CD4-positive, alpha-beta T cell treated with Interleukin-10 for 1 hour (primary cell): ENCODE data around the gene RBM10.

Experiments
- DNase-seq: peaks from one replicate; pipeline ENCODE4 v3.0.0-alpha.2; 2020

RBM10 gene

DNA sequence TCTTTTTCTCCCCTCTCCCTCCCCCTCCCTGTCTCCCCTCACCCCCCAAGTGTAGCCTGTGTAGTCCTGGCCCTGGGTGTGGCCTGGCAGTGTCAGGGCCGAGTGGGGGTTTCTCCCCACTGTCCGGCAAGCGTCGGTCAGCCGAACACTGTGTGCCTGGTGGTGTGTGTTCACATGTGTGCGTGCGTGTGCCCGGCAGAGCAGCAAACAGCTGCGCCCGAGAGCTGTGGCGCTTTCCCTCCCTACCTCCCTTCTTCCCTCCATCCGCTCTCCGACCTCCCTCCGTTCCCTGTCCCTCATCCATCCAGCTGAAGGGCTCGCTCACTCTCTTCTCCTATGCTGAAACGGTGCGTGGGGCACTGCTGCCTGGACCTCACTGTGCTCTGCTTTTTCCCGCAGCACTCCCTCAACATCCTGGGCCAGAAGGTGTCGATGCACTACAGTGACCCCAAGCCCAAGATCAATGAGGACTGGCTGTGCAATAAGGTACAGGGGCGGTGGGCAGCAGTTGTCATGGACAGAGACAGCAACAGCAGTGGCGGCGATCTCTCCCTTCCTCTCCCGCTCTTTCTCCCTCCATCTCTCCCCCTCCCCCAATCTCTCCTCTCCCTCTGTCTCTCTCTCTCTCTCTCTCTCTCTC lies 31.2 kb downstream of the RBM10 start:
- no peak for DNase-seq

DNA sequence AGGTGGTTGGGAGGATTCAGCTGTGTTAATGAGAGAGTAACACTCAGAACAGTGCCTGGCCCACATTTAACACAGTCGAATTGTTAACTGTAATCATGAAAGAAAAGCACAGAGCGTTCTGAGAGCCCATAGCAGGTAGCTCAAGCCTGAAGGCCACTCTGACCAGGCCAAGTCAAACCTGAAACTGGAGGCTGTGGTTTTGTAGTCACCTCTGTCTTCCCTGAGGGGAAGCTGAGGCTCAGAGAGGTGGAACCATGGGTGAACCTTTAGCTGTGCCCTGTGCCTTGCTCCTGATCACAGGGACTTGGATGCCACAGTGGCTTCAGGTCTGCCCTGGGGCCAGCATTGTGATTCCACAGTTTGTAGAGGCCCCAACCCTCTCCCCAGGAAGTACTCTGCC lies 32.1 kb downstream of the RBM10 start:
- no peak for DNase-seq

DNA sequence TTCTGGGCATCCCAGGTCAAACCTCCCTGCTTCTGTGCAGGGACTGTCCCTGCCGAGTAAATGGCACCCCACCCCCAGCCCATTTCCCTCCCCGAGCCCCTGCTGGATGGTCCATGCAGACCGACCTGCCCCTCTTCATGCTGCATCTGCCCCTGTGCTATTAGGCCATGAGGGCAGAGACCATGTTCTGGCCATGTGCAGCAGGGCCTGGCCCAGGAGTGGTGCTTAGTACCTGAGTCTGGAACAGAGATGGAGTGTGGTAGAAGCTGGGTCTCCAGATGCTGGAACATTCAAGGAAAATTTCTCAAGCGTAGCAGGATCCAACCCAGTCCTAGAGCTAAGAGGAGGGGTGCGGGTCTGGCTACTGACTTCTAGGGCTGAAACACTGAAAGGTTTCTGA lies 33.3 kb downstream of the RBM10 start:
- DNase-seq = no peak

DNA sequence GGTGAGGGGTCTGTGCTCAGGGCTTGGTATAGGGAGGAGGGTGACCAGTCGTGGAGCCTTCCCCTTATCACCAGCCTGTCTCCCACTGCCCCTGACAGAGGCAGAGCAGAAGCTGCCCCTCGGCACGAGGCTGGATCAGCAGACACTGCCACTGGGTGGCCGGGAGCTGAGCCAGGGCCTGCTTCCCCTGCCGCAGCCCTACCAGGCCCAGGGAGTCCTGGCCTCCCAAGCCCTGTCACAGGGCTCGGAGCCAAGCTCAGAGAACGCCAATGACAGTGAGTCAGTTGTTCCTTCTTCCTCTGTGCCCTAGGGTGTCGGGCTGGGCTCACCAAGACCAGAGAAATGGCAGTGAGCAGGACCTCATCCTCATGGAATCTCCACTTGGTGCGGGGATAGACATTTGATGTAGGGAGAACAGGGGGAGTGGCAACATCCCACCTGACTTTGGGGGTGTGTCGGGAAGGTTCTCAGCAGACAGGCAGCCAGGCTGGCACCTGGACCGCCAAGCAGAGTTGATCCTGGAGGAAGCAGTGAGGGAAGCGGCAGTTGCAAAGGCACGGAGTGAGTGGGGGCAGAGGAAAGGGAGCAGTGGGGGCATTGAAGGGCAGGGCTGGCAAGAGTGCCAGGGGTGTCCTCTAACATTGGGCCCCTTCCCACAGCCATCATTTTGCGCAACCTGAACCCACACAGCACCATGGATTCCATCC lies 34.4 kb downstream of the RBM10 start:
- no peak for DNase-seq

DNA sequence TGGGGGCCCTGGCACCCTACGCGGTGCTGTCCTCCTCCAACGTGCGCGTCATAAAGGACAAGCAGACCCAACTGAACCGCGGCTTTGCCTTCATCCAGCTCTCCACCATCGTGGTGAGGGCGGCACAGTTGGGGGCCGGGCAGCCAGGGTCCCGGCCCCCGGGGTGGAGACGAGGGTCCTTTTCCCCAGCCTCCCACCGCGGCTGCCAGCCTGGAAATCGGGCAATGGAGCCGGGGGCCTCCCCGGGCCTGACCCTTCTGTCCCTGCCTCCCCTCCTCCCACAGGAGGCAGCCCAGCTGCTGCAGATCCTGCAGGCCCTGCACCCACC lies 34.9 kb downstream of the RBM10 start:
- no peak for DNase-seq

DNA sequence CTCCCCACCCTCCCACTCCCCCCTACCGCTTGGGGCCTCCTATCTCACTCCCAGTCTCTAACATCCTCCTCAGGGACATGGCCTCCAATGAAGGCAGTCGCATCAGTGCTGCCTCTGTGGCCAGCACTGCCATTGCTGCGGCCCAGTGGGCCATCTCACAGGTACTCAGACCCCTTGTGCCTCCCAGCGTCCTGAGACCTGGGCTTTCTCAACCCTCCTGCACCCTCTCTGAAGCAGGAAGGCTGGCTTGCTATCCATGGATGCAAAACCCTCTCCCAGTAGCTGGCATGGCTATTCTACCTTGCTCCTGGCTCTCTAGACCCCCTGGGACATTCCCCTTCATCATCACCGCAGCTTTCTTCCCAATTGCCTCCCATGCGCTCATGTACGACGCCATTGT lies 35.3 kb downstream of the RBM10 start:
- no peak for DNase-seq

DNA sequence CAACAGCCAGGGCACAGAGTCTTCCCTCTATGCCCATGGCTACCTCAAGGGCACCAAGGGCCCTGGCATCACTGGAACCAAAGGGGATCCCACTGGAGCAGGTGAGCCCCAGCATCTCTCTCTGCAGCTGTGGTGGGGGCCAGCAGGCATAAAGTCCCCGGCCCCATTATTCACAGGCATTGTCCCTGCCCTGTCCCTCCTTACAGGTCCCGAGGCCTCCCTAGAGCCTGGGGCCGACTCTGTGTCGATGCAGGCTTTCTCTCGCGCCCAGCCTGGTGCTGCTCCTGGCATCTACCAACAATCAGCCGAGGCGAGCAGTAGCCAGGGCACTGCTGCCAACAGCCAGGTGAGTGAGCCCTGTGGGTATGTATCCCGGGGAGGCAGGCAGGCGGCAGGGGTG lies 36.3 kb downstream of the RBM10 start:
- DNase-seq = no peak

DNA sequence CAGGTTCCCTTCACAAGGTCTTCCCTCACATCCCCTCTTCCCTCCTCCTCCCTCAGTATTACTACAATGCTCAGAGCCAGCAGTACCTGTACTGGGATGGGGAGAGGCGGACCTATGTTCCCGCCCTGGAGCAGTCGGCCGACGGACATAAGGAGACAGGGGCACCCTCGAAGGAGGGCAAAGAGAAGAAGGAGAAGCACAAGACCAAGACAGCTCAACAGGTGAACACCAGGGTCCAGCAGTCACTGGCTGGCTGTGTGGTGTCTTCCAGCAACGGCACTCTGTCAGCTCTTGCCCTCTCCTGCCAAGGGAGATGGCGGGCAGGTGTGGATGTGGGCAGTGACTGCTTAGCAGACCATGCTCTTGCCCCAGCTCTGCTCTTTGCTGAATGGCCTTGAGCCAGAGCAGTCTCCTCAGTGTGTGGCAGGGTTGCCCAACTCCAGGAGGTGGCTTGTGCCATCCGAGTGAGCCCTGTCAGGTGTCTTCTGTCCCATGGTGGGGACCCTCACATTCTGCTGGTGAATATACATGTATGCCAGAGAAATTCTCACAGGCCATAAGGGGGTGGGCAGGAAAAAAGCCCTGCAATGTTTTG lies 37.2 kb downstream of the RBM10 start:
- DNase-seq = no peak

DNA sequence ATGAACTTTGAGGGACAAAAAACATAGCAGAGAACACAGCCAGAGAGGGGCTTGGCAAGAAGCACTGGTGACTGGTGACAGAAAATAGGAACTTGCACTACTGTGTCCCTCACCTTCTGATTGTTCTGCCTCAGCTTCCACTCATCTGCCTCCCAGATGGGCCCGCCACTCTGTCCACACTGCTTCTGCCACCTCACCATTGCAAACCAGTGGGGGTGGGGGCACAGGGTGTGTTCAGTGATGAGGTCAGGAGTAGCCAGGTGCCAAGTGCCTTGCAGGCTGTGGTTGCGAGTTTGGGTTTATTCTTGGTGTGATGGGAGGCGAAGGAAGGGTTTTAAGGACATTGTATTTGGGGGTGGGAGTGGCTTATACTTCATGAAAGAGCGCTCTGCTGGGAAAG lies 39.5 kb downstream of the RBM10 start:
- DNase-seq = no peak

DNA sequence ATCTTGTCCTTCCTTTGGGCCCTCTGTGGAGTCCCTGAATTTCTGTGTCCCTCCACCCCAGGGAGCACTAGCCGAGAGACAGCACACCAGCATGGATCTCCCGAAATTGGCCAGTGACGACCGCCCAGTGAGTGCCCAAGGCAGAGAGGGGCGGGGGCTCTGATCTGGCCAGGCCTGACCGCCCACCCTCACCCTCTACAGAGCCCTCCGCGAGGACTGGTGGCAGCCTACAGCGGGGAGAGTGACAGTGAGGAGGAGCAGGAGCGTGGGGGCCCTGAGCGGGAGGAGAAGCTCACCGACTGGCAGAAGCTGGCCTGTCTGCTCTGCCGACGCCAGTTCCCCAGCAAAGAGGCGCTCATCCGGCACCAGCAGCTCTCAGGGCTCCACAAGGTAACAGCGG lies 40.2 kb downstream of the RBM10 start:
- no peak for DNase-seq

DNA sequence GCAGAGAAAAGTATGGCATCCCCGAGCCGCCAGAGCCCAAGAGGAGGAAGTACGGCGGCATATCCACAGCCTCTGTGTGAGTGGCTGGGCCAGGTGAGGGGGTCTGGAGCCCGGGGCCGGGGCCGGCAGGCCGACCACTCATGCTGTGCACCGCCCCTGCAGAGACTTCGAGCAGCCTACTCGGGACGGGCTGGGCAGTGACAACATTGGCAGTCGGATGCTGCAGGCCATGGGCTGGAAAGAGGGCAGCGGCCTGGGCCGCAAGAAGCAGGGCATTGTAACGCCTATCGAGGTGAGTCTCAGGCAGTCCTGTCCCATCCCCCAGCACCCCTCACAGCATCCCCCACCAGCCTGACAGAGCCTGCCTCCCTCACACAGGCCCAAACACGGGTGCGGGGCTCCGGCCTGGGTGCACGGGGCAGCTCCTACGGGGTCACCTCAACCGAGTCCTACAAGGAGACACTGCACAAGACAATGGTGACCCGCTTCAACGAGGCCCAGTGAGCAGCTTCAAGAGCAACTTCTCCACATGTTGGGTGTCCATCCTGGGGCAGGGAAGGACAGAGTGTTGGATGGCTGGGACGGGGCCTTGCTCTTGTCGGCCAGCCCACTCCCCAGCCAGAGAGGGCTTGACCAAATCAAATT lies 41.2 kb downstream of the RBM10 start:
- no peak for DNase-seq

DNA sequence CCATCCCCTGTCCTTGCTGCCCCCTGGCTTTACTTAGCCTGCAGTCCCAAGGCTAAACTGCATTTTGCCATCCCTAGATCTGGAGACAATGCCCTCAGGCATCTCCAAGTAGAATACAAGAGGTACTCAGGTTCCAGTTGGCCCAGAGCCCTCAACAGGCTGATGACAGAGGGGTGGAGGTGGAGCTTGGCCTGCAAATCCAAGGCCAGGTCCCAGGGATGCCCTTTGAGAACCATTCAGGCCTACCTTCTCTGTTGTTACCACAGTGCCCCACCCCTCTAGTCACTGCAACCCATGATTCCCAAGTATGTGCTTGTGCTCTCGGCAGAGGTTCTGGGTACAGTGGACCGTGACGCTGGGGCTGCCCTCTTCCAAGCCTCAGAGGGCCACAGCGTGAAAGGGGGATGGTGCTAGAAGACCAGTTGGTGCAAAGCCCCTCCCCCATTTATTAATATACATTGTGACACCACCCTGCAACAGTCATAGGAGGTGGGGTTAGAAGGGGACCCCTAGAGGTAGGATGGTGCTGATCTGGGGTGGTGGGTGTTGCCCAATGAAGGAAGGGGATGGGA lies 42.2 kb downstream of the RBM10 start:
- no peak for DNase-seq

DNA sequence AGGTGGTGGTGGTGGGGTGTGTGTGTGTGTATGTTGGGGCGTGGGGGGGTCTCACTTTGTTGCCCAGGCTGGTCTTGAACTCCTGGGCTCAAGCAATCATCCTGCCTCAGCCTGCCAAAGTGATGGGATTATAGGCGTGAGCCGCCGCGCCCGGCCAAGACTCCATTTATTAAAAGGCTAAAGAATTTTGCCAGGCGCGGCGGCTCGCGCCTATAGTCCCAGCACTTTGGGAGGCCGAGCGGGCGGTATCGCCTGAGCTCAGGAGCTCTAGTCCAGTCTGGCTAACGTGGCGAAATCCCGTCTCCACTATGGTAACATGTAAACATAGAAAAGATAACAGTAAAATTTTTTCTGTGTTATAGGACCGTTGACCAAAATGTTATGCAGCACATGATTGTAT lies 44.9 kb downstream of the RBM10 start:
- DNase-seq = no peak

DNA sequence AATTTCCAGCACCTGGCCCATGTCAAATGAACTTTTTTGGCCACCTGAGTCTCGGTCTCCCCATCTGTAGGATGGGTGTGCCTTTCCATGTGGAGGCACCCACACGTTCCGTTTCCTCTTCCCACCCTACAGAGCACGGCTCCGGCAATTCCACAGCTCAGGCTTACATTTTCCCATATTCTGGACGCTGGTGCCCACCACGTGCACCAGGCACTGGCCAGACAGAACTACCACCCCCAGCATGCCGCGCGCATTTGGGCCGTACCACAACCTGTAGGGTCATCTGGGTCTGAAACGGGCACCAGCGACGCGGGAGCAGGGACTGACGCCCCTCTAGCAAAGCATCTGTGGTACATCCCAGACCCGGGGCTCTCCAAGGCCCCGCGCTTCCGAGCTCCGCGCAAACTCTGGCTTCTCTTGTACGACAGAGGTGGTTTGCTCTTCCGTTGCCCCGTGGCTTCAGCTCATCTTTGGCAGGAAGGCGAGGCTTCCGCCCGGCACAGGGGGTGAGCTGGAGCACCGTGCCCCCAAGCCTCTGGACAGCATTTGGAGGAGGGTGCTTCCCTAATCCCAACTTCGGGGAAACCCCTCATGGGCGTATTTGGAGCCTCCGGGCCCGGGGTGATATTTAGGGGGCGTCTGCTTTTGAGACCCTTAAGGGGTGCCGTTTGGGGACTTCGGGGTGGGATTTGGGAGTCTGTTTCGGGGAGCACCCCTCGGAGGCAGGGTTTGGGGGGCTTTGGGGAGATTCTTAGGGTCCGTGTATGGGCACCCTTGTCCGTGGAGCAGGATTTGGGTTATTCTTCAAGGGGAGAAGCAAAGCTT lies 45.6 kb downstream of the RBM10 start:
- DNase-seq = peak; percentile 90

DNA sequence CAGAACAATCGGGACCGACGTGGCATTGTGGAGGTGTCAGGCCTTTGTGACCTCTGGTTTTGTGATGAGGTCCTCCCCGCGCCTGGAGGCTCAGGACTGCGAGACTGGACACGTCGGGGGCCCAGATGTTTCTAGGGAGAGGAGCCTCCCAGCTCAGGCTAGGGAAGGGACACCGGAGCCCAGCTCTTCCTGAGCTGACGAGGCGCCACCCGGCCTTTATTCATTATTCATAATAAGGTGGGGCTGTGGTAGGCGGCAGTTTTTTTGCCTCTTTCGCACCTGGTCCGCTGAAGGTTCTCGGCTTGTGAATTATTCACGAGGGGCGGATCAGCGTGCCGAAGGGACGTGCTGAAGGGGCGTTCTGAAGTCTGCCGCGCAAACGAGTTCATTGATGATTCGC lies 46.3 kb downstream of the RBM10 start:
- peak; percentile 53 for DNase-seq

DNA sequence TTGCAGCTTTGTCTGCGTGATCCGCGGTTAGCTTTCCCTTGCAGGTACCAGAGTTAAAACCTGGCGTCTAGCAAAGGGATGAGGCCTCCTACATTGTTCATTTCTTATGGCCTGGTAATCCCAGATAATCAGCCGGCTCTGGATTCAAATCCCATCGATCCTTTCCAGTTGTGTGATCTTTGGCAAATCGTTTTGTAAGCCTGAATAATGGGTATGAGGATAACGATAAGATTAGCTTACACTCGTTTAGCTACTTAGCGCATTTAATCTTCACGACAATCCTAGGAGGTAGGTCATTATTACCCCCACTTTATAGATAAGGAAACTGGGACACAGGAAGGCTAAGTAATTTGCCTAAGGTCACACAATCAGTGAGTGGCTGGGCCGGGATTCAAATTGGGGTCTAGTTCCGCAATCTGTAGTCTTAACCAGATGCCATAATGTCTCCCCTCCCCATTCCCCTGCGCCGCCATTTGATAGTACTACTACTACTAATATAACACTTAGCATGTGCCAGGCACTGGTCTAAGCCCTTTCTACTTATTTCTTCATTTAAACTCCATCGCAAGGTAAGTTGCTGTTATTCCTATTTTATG lies 46.9 kb downstream of the RBM10 start:
- no peak for DNase-seq

DNA sequence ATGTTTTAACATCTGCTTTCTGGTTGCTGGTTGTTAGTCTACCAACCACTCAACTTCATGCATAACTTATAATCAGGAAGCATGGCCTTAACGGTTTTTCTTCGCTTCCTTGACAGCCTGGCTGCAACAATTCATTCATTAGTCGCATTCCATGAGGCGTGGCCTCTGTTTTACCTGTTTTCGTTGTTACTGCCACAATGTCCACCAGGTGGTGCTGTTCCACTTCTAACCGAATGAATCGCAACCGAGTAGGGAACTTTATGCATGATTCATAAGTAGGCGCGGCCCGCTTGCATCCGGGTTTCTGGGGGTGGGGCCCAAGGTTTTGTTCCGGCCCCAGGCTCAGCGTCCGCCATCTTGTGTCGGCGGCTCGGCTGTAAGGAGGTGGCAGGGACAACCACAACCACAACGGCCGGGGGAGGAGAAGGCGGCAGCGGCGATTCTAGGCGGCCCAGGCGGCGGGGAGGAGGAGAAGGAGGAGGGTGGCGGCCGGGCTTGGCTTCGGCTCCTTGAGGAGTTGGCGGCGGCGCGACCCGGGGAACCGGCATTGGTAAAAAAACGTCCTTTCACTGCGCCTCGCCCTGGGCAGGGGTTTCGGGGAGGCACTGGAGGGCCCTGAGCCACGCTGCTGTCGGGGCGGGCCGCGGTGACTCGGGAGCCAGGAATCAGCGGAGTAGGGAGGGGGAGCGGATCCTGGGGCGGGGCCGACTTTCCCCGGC lies 48.6 kb downstream of the RBM10 start, which contains the start of gene UBA1:
Gene UBA1, plus strand, starts transcription at position 355 of the 719 bp plus-strand sequence. CDS start 4,974 bp downstream, outside the sequence.
- DNase-seq = peak; percentile 95

DNA sequence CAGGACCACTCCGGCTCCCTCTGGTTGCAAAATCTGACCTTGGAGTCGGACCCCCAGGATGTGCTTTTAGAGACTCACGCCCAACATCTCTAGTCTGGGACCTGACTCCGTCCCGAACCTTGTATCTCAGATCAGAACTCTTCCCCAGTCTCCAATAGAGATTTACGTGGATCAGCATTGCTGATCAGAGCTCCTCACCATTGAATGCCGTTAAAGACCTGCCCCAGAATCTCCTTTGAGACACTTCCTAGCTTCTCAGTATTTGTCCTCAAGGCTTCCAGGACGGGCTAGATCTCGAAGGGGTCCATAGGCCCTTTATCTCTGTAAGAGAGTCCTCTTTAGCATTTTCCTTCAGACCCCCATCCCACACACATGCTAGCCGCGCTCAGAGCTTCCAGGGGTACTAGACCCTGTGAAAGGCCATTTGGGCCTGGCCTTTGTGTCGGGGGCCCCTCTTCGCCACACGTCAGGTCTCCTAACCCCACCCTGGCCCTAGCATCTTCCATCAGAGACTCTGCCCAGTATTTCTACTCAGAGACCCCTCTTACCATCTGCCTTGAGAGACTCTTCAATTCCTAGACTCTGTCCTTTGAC lies 49.3 kb downstream of the RBM10 start:
- DNase-seq = no peak

DNA sequence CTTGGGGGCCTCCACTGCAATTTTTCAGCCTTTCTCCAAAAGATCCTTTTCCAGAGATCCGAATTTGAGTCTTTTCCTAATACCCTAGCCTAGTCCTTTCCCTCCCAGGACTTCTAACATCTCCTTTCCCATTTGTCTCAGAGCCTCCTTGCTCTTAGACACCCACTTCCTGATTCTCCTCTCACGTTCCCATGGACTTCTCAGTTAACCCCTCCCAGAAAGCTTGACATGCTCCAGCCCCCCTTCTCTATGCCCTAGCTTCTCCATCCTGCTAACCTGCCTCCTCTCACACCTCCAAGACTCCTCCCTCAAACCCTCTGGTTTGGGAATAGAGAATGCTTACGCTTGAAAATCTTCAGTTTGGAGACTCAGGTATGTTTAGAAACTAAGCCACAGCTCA lies 51.1 kb downstream of the RBM10 start:
- no peak for DNase-seq

DNA sequence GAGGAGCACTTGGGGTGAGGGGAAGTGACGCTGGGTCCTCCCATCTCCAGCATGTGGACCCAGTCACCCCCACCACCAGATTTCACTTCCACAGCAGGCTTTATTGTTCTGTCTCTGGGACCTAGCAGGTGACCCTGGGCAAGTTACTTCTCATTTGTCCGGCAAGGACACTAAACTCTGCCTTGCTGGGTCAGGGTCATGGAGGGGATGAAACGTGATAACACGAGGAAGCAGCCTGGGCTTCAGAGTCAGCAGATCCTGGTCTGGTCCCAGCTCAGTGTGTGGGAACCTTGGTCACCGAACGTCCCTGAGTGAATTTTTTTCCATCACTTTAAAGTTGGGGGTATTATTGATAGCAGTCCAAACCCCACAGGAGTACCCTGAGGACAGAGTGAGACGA lies 52.5 kb downstream of the RBM10 start:
- DNase-seq = no peak

DNA sequence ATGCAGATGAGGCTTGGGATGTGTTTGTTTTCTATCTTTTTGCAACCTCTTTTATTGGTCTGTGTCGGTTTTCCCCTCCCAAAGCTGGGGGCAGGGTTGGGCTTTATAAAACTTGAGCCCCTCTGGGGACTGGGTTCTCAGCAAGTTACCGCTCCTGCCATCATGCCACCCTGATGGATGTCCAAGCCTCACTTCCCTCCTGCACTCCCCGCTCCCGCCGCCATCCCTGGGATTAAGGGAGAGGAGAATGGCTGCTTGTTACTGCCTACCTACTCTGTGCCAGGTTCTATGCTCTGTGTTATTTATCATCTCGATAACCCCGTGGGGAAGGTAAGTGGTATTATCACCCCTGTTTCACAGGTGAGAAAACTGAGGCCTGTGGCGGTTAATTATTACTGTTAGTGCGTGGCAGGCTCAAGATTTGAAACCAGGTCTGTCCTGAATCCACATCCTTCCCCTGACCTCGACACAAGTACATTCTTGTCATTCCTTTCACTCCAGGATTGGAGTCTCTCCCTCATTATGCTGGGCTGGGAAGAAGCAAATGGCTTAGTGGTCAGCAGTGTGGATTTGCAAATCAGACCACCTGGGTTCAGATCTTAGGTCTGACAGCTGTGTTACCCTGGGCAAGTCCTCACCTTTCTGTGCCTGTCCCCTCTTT lies 53.1 kb downstream of the RBM10 start:
- DNase-seq = no peak
